AG09309 (cell line): ENCODE measurements around the gene TMED10.

Experiments used
- DNase-seq: peaks from one replicate; pipeline ENCODE4 v3.0.0-alpha.2; 2010; ENCODE audit warnings: low read depth
- H3K4me3 ChIP-seq: 2 replicates; pipeline ENCODE4 v1.5.1; 2011; ENCODE audit warnings: mild to moderate bottlenecking, low read depth, low read length, moderate library complexity; ENCODE audit not compliant: control insufficient read depth
- CTCF ChIP-seq: IDR thresholded peaks from 2 replicates; pipeline ENCODE4 v1.5.1; 2011; ENCODE audit warnings: mild to moderate bottlenecking, low read depth, low read length, inconsistent platforms; ENCODE audit not compliant: insufficient read depth, control insufficient read depth; ENCODE audit errors: missing control alignments

Gene TMED10

GRCh38 chr14:75091251-75091650 is 85.2 kb downstream of the TMED10 start:
- H3K4me3 ChIP-seq = no peak overlapping the region
- no peak for DNase-seq
- no peak for TF ChIP-seq CTCF

- no peak for TF ChIP-seq CTCF
- DNase-seq = no peak
- no peak overlapping the region for H3K4me3 ChIP-seq
Measured at GRCh38 chr14:75090353-75090752, 86.1 kb downstream of the TMED10 start.

- no peak for DNase-seq
- TF ChIP-seq CTCF = peak; percentile 81
- H3K4me3 ChIP-seq = no peak overlapping the region
Measured at GRCh38 chr14:75088566-75089373, 87.6 kb downstream of the TMED10 start.

GRCh38 chr14:75088153-75088552 is 88.3 kb downstream of the TMED10 start:
- TF ChIP-seq CTCF = no peak
- no peak overlapping the region for H3K4me3 ChIP-seq
- DNase-seq = no peak

GRCh38 chr14:75084513-75084912 is 91.9 kb downstream of the TMED10 start:
- DNase-seq = no peak
- peak; percentile 18 for TF ChIP-seq CTCF
- H3K4me3 ChIP-seq = no peak overlapping the region

- H3K4me3 ChIP-seq = no peak overlapping the region
- no peak for TF ChIP-seq CTCF
- DNase-seq = no peak
Measured at GRCh38 chr14:75083271-75083670, 93.1 kb downstream of the TMED10 start.

- TF ChIP-seq CTCF = no peak
- DNase-seq = no peak
- no peak overlapping the region for H3K4me3 ChIP-seq
Measured at GRCh38 chr14:75081660-75082229, 94.7 kb downstream of the TMED10 start.
